Common myeloid progenitor, CD34-positive (primary cell): Measurements from ENCODE around the gene RWDD3.
A peak's percentile ranks its signal among the peaks of the same experiment; 100 is the strongest.

ENCODE experiments used
- CTCF ChIA-PET: fragments of 350-600 bp; sonication (Branson Sonifier 250); formaldehyde crosslinking; loops from one replicate; lab custom pipeline; 2021; ENCODE audit warnings: antibody characterized with exemption; lab: Charles Lee
- POLR2A ChIA-PET: fragments of 350-600 bp; sonication (Branson Sonifier 250); formaldehyde crosslinking; loops from one replicate; lab custom pipeline; 2021; ENCODE audit warnings: antibody characterized with exemption; lab: Charles Lee
- DNase-seq, 3 donors: peaks; one replicate each; pipeline versions ENCODE4 v3.0.0 to v3.0.0-alpha.2; 2013
- H3K27ac ChIP-seq, 2 experiments: 1 replicate in 1 of 2; 2 replicates in 1 of 2; pipeline ENCODE4 v1.7.0; 2013; ENCODE audit warnings: inconsistent platforms in 2 of 2, low read length in 2 of 2, mild to moderate bottlenecking in 2 of 2, low read depth in 1 of 2, moderate library complexity in 1 of 2; ENCODE audit not compliant: severe bottlenecking in 2 of 2, insufficient read depth in 1 of 2, poor library complexity in 1 of 2
- H3K27me3 ChIP-seq, 5 experiments: replicated peaks in 2 of 5; 1 replicate in 3 of 5; 2 replicates in 2 of 5; pipeline versions ENCODE4 v1.6.1 to v1.7.0; 2013; ENCODE audit warnings: low read length in 4 of 5, mild to moderate bottlenecking in 2 of 5, moderate library complexity in 2 of 5, inconsistent platforms in 1 of 5; ENCODE audit not compliant: insufficient read depth in 5 of 5, control insufficient read depth in 4 of 5
- H3K36me3 ChIP-seq, 4 experiments: 1 replicate in 2 of 4; 2 replicates in 2 of 4; pipeline versions ENCODE4 v1.6.1 to v1.7.0; 2013; ENCODE audit warnings: low read length in 3 of 4, control low read depth in 1 of 4, mild to moderate bottlenecking in 1 of 4; ENCODE audit not compliant: control insufficient read depth in 4 of 4, insufficient read depth in 4 of 4
- H3K4me1 ChIP-seq, 4 experiments: 1 replicate in 3 of 4; 2 replicates in 1 of 4; pipeline versions ENCODE4 v1.6.1 to v1.7.1; 2013; ENCODE audit warnings: low read length in 3 of 4, mild to moderate bottlenecking in 3 of 4, control low read depth in 1 of 4, inconsistent platforms in 1 of 4, moderate library complexity in 1 of 4; ENCODE audit not compliant: control insufficient read depth in 4 of 4, insufficient read depth in 4 of 4; ENCODE audit errors: control extremely low read depth in 1 of 4
- H3K4me3 ChIP-seq, 7 experiments: 1 replicate in 4 of 7; 2 replicates in 3 of 7; pipeline versions ENCODE4 v1.5.1 to v1.7.0; 2013; ENCODE audit warnings: mild to moderate bottlenecking in 7 of 7, low read length in 6 of 7, moderate library complexity in 6 of 7, inconsistent platforms in 2 of 7, low read depth in 2 of 7, control low read depth in 1 of 7; ENCODE audit not compliant: insufficient read depth in 4 of 7, control insufficient read depth in 1 of 7; ENCODE audit errors: extremely low read depth in 1 of 7
- H3K9me3 ChIP-seq, 5 experiments: 1 replicate in 4 of 5; 2 replicates in 1 of 5; pipeline versions ENCODE4 v1.6.1 to v1.7.1; 2013; ENCODE audit warnings: low read length in 4 of 5, mild to moderate bottlenecking in 2 of 5, inconsistent platforms in 1 of 5, low read depth in 1 of 5, moderate library complexity in 1 of 5; ENCODE audit not compliant: control insufficient read depth in 4 of 5, insufficient read depth in 2 of 5; ENCODE audit errors: control extremely low read depth in 1 of 5
- WGBS: methylation state at CpG from one replicate; pipeline ENCODE4 v1.1.5; 2013; ENCODE audit not compliant: insufficient coverage; 5-methylcytosine and 5-hydroxymethylcytosine counted together

Gene RWDD3

GRCh38 chr1:95257758-95258157, 23.7 kb downstream of the RWDD3 start:
- WGBS: 100% methylated on average over 1 of the region's 1 CpG
- ChIA-PET POLR2A (no interaction called here), CTCF (interaction anchor here (1.0 kb wide), 1 partner anchor 24 kb away, joined by 4 read pairs; no protein-coding TSS in a partner anchor)
- no peak for DNase-seq
- peaks cover 0 to 12% (median under 1%) of the 10 kb centered on the region in 4 experiments for H3K4me1 ChIP-seq
- H3K27me3 ChIP-seq: peaks cover 0 to 3% (median 0%) of the 10 kb centered on the region in 5 experiments
- no peaks in the 10 kb centered on the region for H3K9me3 ChIP-seq
- H3K36me3 ChIP-seq: no peaks in the 10 kb centered on the region
- no peak overlapping the region for H3K27ac ChIP-seq
- no peak overlapping the region for H3K4me3 ChIP-seq

GRCh38 chr1:95259245-95259644, 25.2 kb downstream of the RWDD3 start:
- POLR2A ChIA-PET: no interaction called here
- no peak for DNase-seq
- Histone ChIP-seq H3K4me3 (no peak overlapping the region), H3K27ac (no peak overlapping the region), H3K4me1 (peaks cover 0 to 11% (median 1%) of the 10 kb centered on the region in 4 experiments), H3K9me3 (no peaks in the 10 kb centered on the region), H3K27me3 (no peaks in the 10 kb centered on the region), H3K36me3 (no peaks in the 10 kb centered on the region)
- CTCF ChIA-PET: no interaction called here
- WGBS: no CpG with 5 or more reads among the region's 1 CpG

- H3K9me3 ChIP-seq: no peaks in the 10 kb centered on the region
- H3K27ac ChIP-seq: no peak overlapping the region
- H3K36me3 ChIP-seq: no peaks in the 10 kb centered on the region
- no peaks in the 10 kb centered on the region for H3K27me3 ChIP-seq
- DNase-seq: peak; percentile 28 to 80 (median 66)
- POLR2A ChIA-PET: interaction anchor here (1.1 kb wide), 1 partner anchor 14 kb away, joined by 3 read pairs; no protein-coding TSS in a partner anchor
- H3K4me3 ChIP-seq: no peak overlapping the region
- CTCF ChIA-PET: no interaction called here
- WGBS: 67% methylated on average over 3 of the region's 4 CpGs
- H3K4me1 ChIP-seq: peaks cover 0 to 11% (median 1%) of the 10 kb centered on the region in 4 experiments
These were observed 28.9 kb downstream of the RWDD3 start for GRCh38 chr1:95262913-95263312.

GRCh38 chr1:95263450-95263849, 29.4 kb downstream of the RWDD3 start:
- CTCF ChIA-PET: no interaction called here

GRCh38 chr1:95265106-95265505, 31.1 kb downstream of the RWDD3 start:
- H3K36me3 ChIP-seq: no peaks in the 10 kb centered on the region
- no peak for DNase-seq
- H3K27me3 ChIP-seq: no peaks in the 10 kb centered on the region
- peaks cover 0 to 11% (median 1%) of the 10 kb centered on the region in 4 experiments for H3K4me1 ChIP-seq
- H3K9me3 ChIP-seq: peaks cover 0 to 3% (median 0%) of the 10 kb centered on the region in 5 experiments
- ChIA-PET POLR2A (no interaction called here), CTCF (interaction anchor here (1.3 kb wide), 1 partner anchor 10 kb away, joined by 3 read pairs; no protein-coding TSS in a partner anchor)
- no peak overlapping the region for H3K27ac ChIP-seq
- WGBS: 100% methylated on average over 2 of the region's 2 CpGs
- no peak overlapping the region for H3K4me3 ChIP-seq

More at GRCh38 chr1:95263450-95263849, 29.4 kb downstream of the RWDD3 start:
- Histone ChIP-seq H3K4me1 (peaks cover 0 to 11% (median 1%) of the 10 kb centered on the region in 4 experiments), H3K27ac (no peak overlapping the region), H3K27me3 (no peaks in the 10 kb centered on the region), H3K4me3 (no peak overlapping the region), H3K9me3 (no peaks in the 10 kb centered on the region), H3K36me3 (no peaks in the 10 kb centered on the region)
- WGBS: 100% methylated on average over 2 of the region's 5 CpGs
- POLR2A ChIA-PET: interaction anchor here (1.1 kb wide), 1 partner anchor 15 kb away, joined by 3 read pairs; no protein-coding TSS in a partner anchor
- no peak for DNase-seq

GRCh38 chr1:95276429-95276828, 42.4 kb downstream of the RWDD3 start:
- no peaks in the 10 kb centered on the region for H3K36me3 ChIP-seq
- POLR2A ChIA-PET: no interaction called here
- no peaks in the 10 kb centered on the region for H3K4me1 ChIP-seq
- peaks cover 0 to 4% (median 0%) of the 10 kb centered on the region in 5 experiments for H3K9me3 ChIP-seq
- DNase-seq: no peak
- no peak overlapping the region for H3K4me3 ChIP-seq
- WGBS: 100% methylated on average over 1 of the region's 7 CpGs
- CTCF ChIA-PET: interaction anchor here (0.8 kb wide), 1 partner anchor 10 kb away, joined by 3 read pairs; no protein-coding TSS in a partner anchor
- no peak overlapping the region for H3K27ac ChIP-seq
- no peaks in the 10 kb centered on the region for H3K27me3 ChIP-seq

- no peaks in the 10 kb centered on the region for H3K36me3 ChIP-seq
- ChIA-PET POLR2A (no interaction called here), CTCF (no interaction called here)
These were observed 44.4 kb downstream of the RWDD3 start for GRCh38 chr1:95278173-95279006.

More at GRCh38 chr1:95278173-95279006, 44.4 kb downstream of the RWDD3 start:
- Histone ChIP-seq H3K9me3 (no peaks in the 10 kb centered on the region), H3K27ac (no peak overlapping the region), H3K4me3 (no peak overlapping the region), H3K4me1 (no peaks in the 10 kb centered on the region), H3K27me3 (no peaks in the 10 kb centered on the region)
- DNase-seq: peak in 2 of 3 donors; percentile 14 to 40
- 72% methylated on average over 3 of the region's 4 CpGs for WGBS
